ENCODE data around the gene S1PR4. TPM values are rescaled to one million over a fixed set of nuclear protein-coding genes. Genes with fewer than 3 reads are reported as not detected.

S1PR4 gene
- total RNA-seq, 4 donors from 2014 or later: 0.87 to 3.4 (median 0.97) TPM

DNA sequence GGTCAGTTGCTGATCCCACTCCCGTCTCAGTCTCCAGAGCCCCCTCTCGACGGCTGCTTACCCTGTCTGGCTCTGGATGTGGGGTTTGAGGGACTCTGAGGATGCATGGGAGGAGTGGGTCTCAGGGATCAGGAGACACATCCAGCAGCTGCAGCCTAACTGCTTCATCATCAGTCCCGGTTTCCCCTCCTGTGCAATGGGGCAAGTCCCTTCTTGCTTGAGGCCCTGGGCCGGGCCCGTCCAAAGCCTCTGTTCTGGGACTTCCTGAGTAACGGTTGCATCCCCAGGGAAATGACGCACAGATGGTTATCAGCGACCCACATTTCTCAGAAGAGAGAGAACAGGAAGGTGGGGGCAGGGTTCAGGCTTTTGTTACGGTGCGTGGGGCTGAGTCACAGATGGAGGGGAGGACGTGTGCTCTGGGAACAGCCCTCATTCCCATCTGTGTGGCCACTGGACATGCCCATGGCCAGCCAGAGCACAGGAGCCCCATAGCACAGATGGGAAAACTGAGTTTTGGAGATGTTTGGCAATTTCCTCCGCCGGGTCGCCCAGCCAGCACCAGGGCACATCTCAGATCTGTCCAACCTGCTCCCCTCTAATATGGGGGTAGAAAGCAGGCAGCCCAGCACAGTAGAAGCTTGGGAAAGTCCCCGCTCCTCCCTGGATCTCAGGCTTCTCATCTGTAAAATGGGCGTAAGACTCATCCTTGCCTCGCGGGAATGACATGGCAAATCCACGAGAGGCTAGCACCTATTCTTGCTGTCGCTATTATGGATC is 23.4 kb upstream of the S1PR4 start:
- peak; percentile 77 to 86 for ATAC-seq
- no peak overlapping the region for H3K4me3 ChIP-seq
- in situ Hi-C loops (cut with MboI; ENCODE audit: low sequenced_read_pairs in 4 of 4) (loop anchor here in 1 of 4 donors (25.0 kb wide), 1 partner anchor 193 kb away; no protein-coding TSS in a partner anchor), intact Hi-C loops (cut with DNase I; ENCODE audit: low total_unique reads) (no loop called here)
- H3K9me3 ChIP-seq: no peaks in the 10 kb centered on the region
- peak; percentile 39 to 52 for DNase-seq
- no peaks in the 10 kb centered on the region for H3K36me3 ChIP-seq
- H3K27ac ChIP-seq: peak overlapping the region; percentile 46 to 56 (median 52)
- peak; percentile 12 to 30 for TF ChIP-seq POLR2A (IDR thresholded peaks at IDR 0.05)
- TF ChIP-seq, protein P1, sequence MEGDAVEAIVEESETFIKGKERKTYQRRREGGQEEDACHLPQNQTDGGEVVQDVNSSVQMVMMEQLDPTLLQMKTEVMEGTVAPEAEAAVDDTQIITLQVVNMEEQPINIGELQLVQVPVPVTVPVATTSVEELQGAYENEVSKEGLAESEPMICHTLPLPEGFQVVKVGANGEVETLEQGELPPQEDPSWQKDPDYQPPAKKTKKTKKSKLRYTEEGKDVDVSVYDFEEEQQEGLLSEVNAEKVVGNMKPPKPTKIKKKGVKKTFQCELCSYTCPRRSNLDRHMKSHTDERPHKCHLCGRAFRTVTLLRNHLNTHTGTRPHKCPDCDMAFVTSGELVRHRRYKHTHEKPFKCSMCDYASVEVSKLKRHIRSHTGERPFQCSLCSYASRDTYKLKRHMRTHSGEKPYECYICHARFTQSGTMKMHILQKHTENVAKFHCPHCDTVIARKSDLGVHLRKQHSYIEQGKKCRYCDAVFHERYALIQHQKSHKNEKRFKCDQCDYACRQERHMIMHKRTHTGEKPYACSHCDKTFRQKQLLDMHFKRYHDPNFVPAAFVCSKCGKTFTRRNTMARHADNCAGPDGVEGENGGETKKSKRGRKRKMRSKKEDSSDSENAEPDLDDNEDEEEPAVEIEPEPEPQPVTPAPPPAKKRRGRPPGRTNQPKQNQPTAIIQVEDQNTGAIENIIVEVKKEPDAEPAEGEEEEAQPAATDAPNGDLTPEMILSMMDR (IDR thresholded peaks at IDR 0.05 in 4 of 5, conservative IDR thresholded peaks at IDR 0.05 in 1 of 5): no peak
- H3K27me3 ChIP-seq: peaks cover 0 to 4% (median 2%) of the 10 kb centered on the region in 3 donors
- H3K4me1 ChIP-seq: no peaks in the 10 kb centered on the region

DNA sequence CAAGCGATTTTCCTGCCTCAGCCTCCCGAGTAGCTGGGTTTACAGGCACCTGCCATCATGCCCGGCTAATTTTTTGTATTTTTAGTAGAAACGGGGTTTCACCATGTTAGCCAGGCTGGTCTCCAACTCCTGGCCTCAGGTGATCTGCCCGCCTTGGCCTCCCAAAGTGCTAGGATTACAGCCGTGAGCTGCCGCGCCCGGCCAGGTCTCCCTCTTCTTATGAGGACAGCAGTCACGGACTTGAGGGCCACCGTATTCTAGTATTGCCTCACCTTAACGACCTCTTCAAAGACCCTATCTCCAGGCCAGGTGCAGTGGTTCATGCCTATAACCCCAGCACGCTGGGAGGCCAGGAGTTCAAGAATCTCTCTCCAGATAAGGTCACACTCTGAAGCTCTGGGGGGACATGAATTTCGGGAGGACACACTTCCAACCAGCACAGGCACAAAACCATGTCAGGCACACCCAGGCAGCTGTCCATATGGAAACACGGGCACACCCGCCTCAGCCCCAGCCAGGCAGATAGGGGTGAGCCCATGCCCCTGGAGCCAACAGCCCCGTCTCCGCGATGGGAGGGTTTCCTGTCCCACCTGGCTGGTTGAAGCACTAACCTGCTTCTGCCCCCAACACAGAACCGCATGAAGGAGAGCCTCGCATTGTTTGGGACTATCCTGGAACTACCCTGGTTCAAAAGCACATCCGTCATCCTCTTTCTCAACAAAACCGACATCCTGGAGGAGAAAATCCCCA is 21.3 kb upstream of the S1PR4 start:
- TF ChIP-seq, protein P1 (IDR thresholded peaks at IDR 0.05 in 4 of 5, conservative IDR thresholded peaks at IDR 0.05 in 1 of 5): no peak
- TF ChIP-seq POLR2A (IDR thresholded peaks at IDR 0.05): no peak
- DNase-seq: no peak
- H3K27me3 ChIP-seq: no peaks in the 10 kb centered on the region
- intact Hi-C loops (cut with DNase I; ENCODE audit: low total_unique reads) (no loop called here), in situ Hi-C loops (cut with MboI; ENCODE audit: low sequenced_read_pairs in 4 of 4) (loop anchor here in 1 of 4 donors (25.0 kb wide), 1 partner anchor 195 kb away; no protein-coding TSS in a partner anchor)
- H3K4me3 ChIP-seq: no peak overlapping the region
- H3K36me3 ChIP-seq: no peaks in the 10 kb centered on the region
- H3K9me3 ChIP-seq: no peaks in the 10 kb centered on the region
- no peak for ATAC-seq
- no peaks in the 10 kb centered on the region for H3K4me1 ChIP-seq
- H3K27ac ChIP-seq: no peak overlapping the region

DNA sequence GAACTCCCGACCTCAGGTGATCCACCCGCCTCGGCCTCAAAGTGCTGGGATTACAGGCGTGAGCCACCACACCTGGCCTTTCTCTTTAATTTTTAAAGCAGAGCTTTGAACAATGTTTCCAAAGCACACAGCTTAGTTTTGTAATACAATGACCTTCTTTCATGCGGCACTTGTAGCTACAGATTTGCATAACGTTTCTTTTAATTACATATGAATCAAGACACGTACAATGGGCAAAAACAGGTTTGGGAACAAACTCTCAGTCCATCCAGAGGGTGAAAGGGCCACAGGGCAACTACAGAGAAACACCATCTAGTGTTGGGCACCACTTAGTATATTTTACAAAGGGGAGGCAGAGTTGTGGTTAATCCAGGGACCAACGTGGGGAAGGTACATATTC is 19.0 kb upstream of the S1PR4 start:
- no peaks in the 10 kb centered on the region for H3K9me3 ChIP-seq
- TF ChIP-seq, protein P1 (IDR thresholded peaks at IDR 0.05 in 4 of 5, conservative IDR thresholded peaks at IDR 0.05 in 1 of 5): no peak
- no peak for TF ChIP-seq POLR2A (IDR thresholded peaks at IDR 0.05)
- H3K27me3 ChIP-seq: no peaks in the 10 kb centered on the region
- H3K4me3 ChIP-seq: no peak overlapping the region
- DNase-seq (no peak), ATAC-seq (no peak)
- no peaks in the 10 kb centered on the region for H3K4me1 ChIP-seq
- H3K27ac ChIP-seq: no peak overlapping the region
- no peaks in the 10 kb centered on the region for H3K36me3 ChIP-seq
- in situ Hi-C loops (cut with MboI; ENCODE audit: low sequenced_read_pairs in 4 of 4) (loop anchor here in 1 of 4 donors (25.0 kb wide), 1 partner anchor 197 kb away; no protein-coding TSS in a partner anchor), intact Hi-C loops (cut with DNase I; ENCODE audit: low total_unique reads) (no loop called here)

DNA sequence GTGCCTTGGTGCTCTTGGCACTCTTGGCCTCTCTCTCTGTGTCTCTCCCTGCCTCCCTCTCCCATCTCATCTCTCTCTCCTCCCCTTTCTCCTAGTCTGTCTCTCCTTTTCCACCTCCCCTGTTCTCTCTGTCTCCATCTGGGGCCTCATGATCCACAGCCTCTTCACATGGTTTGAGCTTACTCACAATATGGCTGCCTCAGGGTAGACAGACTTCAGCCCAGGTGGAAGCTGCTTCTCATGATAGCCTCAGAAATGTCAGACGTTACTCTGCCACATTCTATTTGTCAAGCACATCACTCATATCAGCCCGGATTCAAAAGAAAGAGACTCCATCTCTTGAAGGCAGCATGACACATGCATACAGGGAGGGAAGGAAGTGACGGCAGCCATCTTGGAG is 18.4 kb upstream of the S1PR4 start:
- ATAC-seq: no peak
- in situ Hi-C loops (cut with MboI; ENCODE audit: low sequenced_read_pairs in 4 of 4): loop anchor here in 3 of 4 donors (5.0 to 25.0 kb wide), 4 partner anchors 198 to 275 kb away; no protein-coding TSS in a partner anchor

More for the DNA sequence above, 18.4 kb upstream of the S1PR4 start:
- H3K27me3 ChIP-seq: no peaks in the 10 kb centered on the region
- H3K27ac ChIP-seq: no peak overlapping the region
- H3K9me3 ChIP-seq: no peaks in the 10 kb centered on the region
- no peaks in the 10 kb centered on the region for H3K4me1 ChIP-seq
- intact Hi-C loops (cut with DNase I; ENCODE audit: low total_unique reads): no loop called here
- TF ChIP-seq POLR2A (IDR thresholded peaks at IDR 0.05): no peak
- TF ChIP-seq, protein P1 (IDR thresholded peaks at IDR 0.05 in 4 of 5, conservative IDR thresholded peaks at IDR 0.05 in 1 of 5): no peak
- no peak for DNase-seq
- no peak overlapping the region for H3K4me3 ChIP-seq
- H3K36me3 ChIP-seq: no peaks in the 10 kb centered on the region
